ENCODE results near the gene MGAT5.

MGAT5 gene

GRCh38 chr2:134232461-134232860 lies 21.4 kb upstream of the MGAT5 start:
- no peak for DNase-seq

- no peak for DNase-seq
These were observed 20.8 kb upstream of the MGAT5 start for GRCh38 chr2:134232868-134233727.

- no peak for DNase-seq
These were observed 20.1 kb upstream of the MGAT5 start for GRCh38 chr2:134233728-134234136.

- DNase-seq, result no peak
These were observed 19.3 kb upstream of the MGAT5 start for GRCh38 chr2:134234535-134234934.

- DNase-seq, result no peak
These were observed 18.2 kb upstream of the MGAT5 start for GRCh38 chr2:134235510-134236144.

- no peak for DNase-seq
These were observed 15.5 kb upstream of the MGAT5 start for GRCh38 chr2:134238371-134238770.

GRCh38 chr2:134240061-134240460 lies 13.8 kb upstream of the MGAT5 start:
- DNase-seq, result no peak

- no peak for DNase-seq
These were observed 12.0 kb upstream of the MGAT5 start for GRCh38 chr2:134241911-134242310.

GRCh38 chr2:134243244-134243643 lies 10.6 kb upstream of the MGAT5 start:
- DNase-seq, result no peak

GRCh38 chr2:134244086-134244485 lies 9.8 kb upstream of the MGAT5 start:
- DNase-seq, result no peak

- DNase-seq, result no peak
These were observed 9.3 kb upstream of the MGAT5 start for GRCh38 chr2:134244587-134244986.

- DNase-seq, result no peak
These were observed 8.4 kb upstream of the MGAT5 start for GRCh38 chr2:134245340-134245984.

- DNase-seq, result no peak
These were observed 7.6 kb upstream of the MGAT5 start for GRCh38 chr2:134246154-134246874.

GRCh38 chr2:134247679-134248078 lies 6.2 kb upstream of the MGAT5 start:
- DNase-seq, result no peak

- DNase-seq, result no peak
These were observed 5.0 kb upstream of the MGAT5 start for GRCh38 chr2:134248913-134249312.

- no peak for DNase-seq
These were observed 4.1 kb upstream of the MGAT5 start for GRCh38 chr2:134249755-134250154.

GRCh38 chr2:134250840-134251461 lies 2.9 kb upstream of the MGAT5 start:
- no peak for DNase-seq

- no peak for DNase-seq
These were observed 1.7 kb upstream of the MGAT5 start for GRCh38 chr2:134252092-134252750.

- no peak for DNase-seq
These were observed 661 bp upstream of the MGAT5 start for GRCh38 chr2:134253117-134253704.

- DNase-seq, result no peak
These were observed 952 bp downstream of the MGAT5 start for GRCh38 chr2:134254824-134255223.

GRCh38 chr2:134256956-134257355 lies 3.1 kb downstream of the MGAT5 start:
- no peak for DNase-seq

GRCh38 chr2:134257509-134257908 lies 3.6 kb downstream of the MGAT5 start:
- DNase-seq, result no peak
